CD4-positive, alpha-beta T cell treated with Interleukin-4 for 1 hour (primary cell): ENCODE results near the gene PLXNB3.
"Not testable (repeated sequence)": the region's sequence is repeated elsewhere in the genome, so short reads cannot be mapped to it uniquely, and the experiment has no call there.

Source experiments
- DNase-seq, 2 donors: peaks; one replicate each; pipeline ENCODE4 v3.0.0-alpha.2; 2020 to 2022

Gene PLXNB3

GRCh38 chrX:153763989-153764755 is at the start of gene PLXNB3:
Gene PLXNB3 (plus strand): TSS chrX:153764249. CDS start chrX:153765536, 1,287 bp downstream.
- DNase-seq, result peak; percentile 73 to 74

GRCh38 chrX:153714256-153714655 is 49.8 kb upstream of the PLXNB3 start:
- DNase-seq, result no peak

- no peak for DNase-seq
These were observed 46.6 kb upstream of the PLXNB3 start for GRCh38 chrX:153717445-153717844.

GRCh38 chrX:153719238-153719637 is 44.8 kb upstream of the PLXNB3 start:
- no peak for DNase-seq

GRCh38 chrX:153719701-153720100 is 44.3 kb upstream of the PLXNB3 start:
- no peak for DNase-seq

- no peak for DNase-seq
These were observed 41.2 kb upstream of the PLXNB3 start for GRCh38 chrX:153722704-153723350.

- DNase-seq, result peak in 1 of 2 donors; percentile 34
These were observed 40.4 kb upstream of the PLXNB3 start for GRCh38 chrX:153723351-153724251.

GRCh38 chrX:153724252-153725038 is 39.6 kb upstream of the PLXNB3 start, which contains the start of the genes ABCD1 and BCAP31:
Gene ABCD1 (plus strand): TSS chrX:153724856. CDS start chrX:153725267, 411 bp downstream.
Gene BCAP31 (minus strand): TSS chrX:153724387. CDS start chrX:153723244, 1,143 bp downstream.
- DNase-seq, result peak; percentile 90 to 91

- no peak for DNase-seq
These were observed 38.8 kb upstream of the PLXNB3 start for GRCh38 chrX:153725039-153725831.

GRCh38 chrX:153725832-153726285 is 38.2 kb upstream of the PLXNB3 start:
- no peak for DNase-seq

GRCh38 chrX:153726286-153727122 is 37.5 kb upstream of the PLXNB3 start:
- DNase-seq, result peak; percentile 54 to 77

- DNase-seq, result no peak
These were observed 36.7 kb upstream of the PLXNB3 start for GRCh38 chrX:153727123-153727931.

- no peak for DNase-seq
These were observed 36.0 kb upstream of the PLXNB3 start for GRCh38 chrX:153728095-153728494.

GRCh38 chrX:153728951-153729631 is 35.0 kb upstream of the PLXNB3 start:
- no peak for DNase-seq

- not testable (repeated sequence) for DNase-seq
These were observed 33.9 kb upstream of the PLXNB3 start for GRCh38 chrX:153730115-153730514.

GRCh38 chrX:153731117-153731844 is 32.8 kb upstream of the PLXNB3 start:
- DNase-seq, result no peak

- no peak for DNase-seq
These were observed 32.2 kb upstream of the PLXNB3 start for GRCh38 chrX:153731845-153732215.

- peak in 1 of 2 donors; percentile 24 for DNase-seq
These were observed 31.6 kb upstream of the PLXNB3 start for GRCh38 chrX:153732401-153732800.
